Endothelial cell of umbilical vein (primary cell): ENCODE data around the gene KRT17. TPM values are rescaled to one million over a fixed set of nuclear protein-coding genes. Genes with fewer than 3 reads are reported as not detected.

Experiments
- BruUV-seq: library from RNA; stranded (reverse); fragments of 400-500 nt; replicated peaks from 2 replicates; lab custom pipeline; 2021; lab: Mats Ljungman, UMichigan
- CTCF ChIA-PET: fragments of 300-600, 350-600 bp; sonication (Branson Sonifier 250); formaldehyde crosslinking; loops from one replicate; lab custom pipeline; 2021; ENCODE audit warnings: antibody characterized with exemption, inconsistent platforms; lab: Charles Lee
- POLR2A ChIA-PET: fragments of 300-600, 350-600 bp; sonication (Branson Sonifier 250); formaldehyde crosslinking; loops from one replicate; lab custom pipeline; 2021; ENCODE audit warnings: antibody characterized with exemption, inconsistent platforms; lab: Charles Lee
- DNase-seq: peaks from one replicate; pipeline ENCODE4 v3.0.0-alpha.2; 2011; ENCODE audit warnings: low read depth, low spot score
- FAIRE-seq: peaks from 2 replicates; lab custom pipeline; 2011; peaks lifted over from hg19 to GRCh38; lab: Jason Lieb, UNC
- H2AFZ ChIP-seq: 2 replicates; pipeline ENCODE4 v1.6.0; 2012; ENCODE audit warnings: low read depth, low read length, control low read depth, inconsistent platforms
- H3K27ac ChIP-seq: 2 replicates; pipeline ENCODE4 v1.5.1; 2011; ENCODE audit warnings: low read depth, mild to moderate bottlenecking, control low read depth, low read length, moderate library complexity; ENCODE audit not compliant: insufficient read depth
- H3K27me3 ChIP-seq, 2 experiments: 2 replicates each; pipeline versions ENCODE4 v1.6.0 to v1.6.1; 2011; ENCODE audit warnings: low read length in 2 of 2, mixed read lengths in 1 of 2; ENCODE audit not compliant: control insufficient read depth in 2 of 2, insufficient read depth in 2 of 2
- H3K36me3 ChIP-seq, 2 experiments: 2 replicates in 1 of 2; 3 replicates in 1 of 2; pipeline ENCODE4 v1.5.1; 2011; ENCODE audit warnings: low read length in 2 of 2, mild to moderate bottlenecking in 1 of 2, moderate library complexity in 1 of 2; ENCODE audit not compliant: control insufficient read depth in 2 of 2, insufficient read depth in 2 of 2; ENCODE audit errors: extremely low read depth in 1 of 2
- H3K4me1 ChIP-seq: 3 replicates; pipeline ENCODE4 v1.5.1; 2011; ENCODE audit warnings: mild to moderate bottlenecking, low read length; ENCODE audit not compliant: control insufficient read depth, insufficient read depth; ENCODE audit errors: extremely low read depth
- H3K4me2 ChIP-seq: 2 replicates; pipeline ENCODE4 v1.6.1; 2011; ENCODE audit warnings: low read length, control low read depth, mixed read lengths; ENCODE audit not compliant: insufficient read depth
- H3K4me3 ChIP-seq, 3 experiments: fragments of 200-600 bp in 1 of 3; sonication (generic), shearing (Covaris generic) in 1 of 3; replicated peaks in 1 of 3; 2 replicates each; pipeline ENCODE4 v1.5.1; 2011 to 2016; ENCODE audit warnings: control low read depth in 3 of 3, low read length in 3 of 3, mild to moderate bottlenecking in 2 of 3, inconsistent platforms in 1 of 3, low read depth in 1 of 3, moderate library complexity in 1 of 3; ENCODE audit not compliant: insufficient read depth in 1 of 3
- H3K79me2 ChIP-seq: 2 replicates; pipeline ENCODE4 v1.6.0; 2012; ENCODE audit warnings: low read length, inconsistent platforms; ENCODE audit not compliant: control insufficient read depth, insufficient read depth
- H3K9ac ChIP-seq: replicated peaks from 2 replicates; pipeline ENCODE3; 2011; ENCODE audit warnings: low read length, control low read depth; ENCODE audit not compliant: insufficient read depth; ENCODE audit errors: extremely low read depth
- H3K9me1 ChIP-seq: replicated peaks from 3 replicates; pipeline ENCODE4 v1.6.0; 2011; ENCODE audit warnings: mild to moderate bottlenecking, low read length; ENCODE audit not compliant: control insufficient read depth, insufficient read depth; ENCODE audit errors: extremely low read depth
- H3K9me3 ChIP-seq: replicated peaks from 2 replicates; pipeline ENCODE4 v1.5.1; 2012; ENCODE audit warnings: low read length, inconsistent platforms; ENCODE audit not compliant: control insufficient read depth, insufficient read depth
- H4K20me1 ChIP-seq: replicated peaks from 2 replicates; pipeline ENCODE3; 2011; ENCODE audit warnings: mild to moderate bottlenecking, low read length; ENCODE audit not compliant: control insufficient read depth, insufficient read depth; ENCODE audit errors: extremely low read depth
- CTCF ChIP-seq, 2 donors: IDR thresholded peaks; 1 replicate in 1 of 2; 2 replicates in 1 of 2; pipeline ENCODE4 v1.5.1; 2011; ENCODE audit warnings: low read length in 2 of 2, mild to moderate bottlenecking in 2 of 2, moderate library complexity in 2 of 2, control low read depth in 1 of 2, inconsistent platforms in 1 of 2, low read depth in 1 of 2; ENCODE audit not compliant: insufficient read depth in 1 of 2; ENCODE audit errors: extremely low read depth in 1 of 2
- EZH2 ChIP-seq: IDR thresholded peaks from 2 replicates; pipeline ENCODE4 v1.6.1; 2012; ENCODE audit warnings: borderline replicate concordance, low read depth, mild to moderate bottlenecking, moderate library complexity, low read length, inconsistent platforms; ENCODE audit not compliant: severe bottlenecking
- FOS ChIP-seq: IDR thresholded peaks from 2 replicates; pipeline ENCODE4 v1.6.1; 2011; ENCODE audit warnings: mild to moderate bottlenecking, low read length, moderate library complexity, borderline replicate concordance; ENCODE audit not compliant: insufficient read depth
- GATA2 ChIP-seq: IDR thresholded peaks from 2 replicates; pipeline ENCODE4 v1.7.0; 2011; ENCODE audit warnings: low read depth, mild to moderate bottlenecking, moderate library complexity, mixed read lengths, low read length; ENCODE audit not compliant: insufficient read length, insufficient read depth
- JUN ChIP-seq: IDR thresholded peaks from 2 replicates; pipeline ENCODE4 v1.6.1; 2011; ENCODE audit warnings: borderline replicate concordance, low read depth; ENCODE audit not compliant: insufficient read length, insufficient read depth
- MAX ChIP-seq: IDR thresholded peaks from 2 replicates; pipeline ENCODE4 v1.6.1; 2011; ENCODE audit not compliant: insufficient read depth, insufficient read length
- MYC ChIP-seq: IDR thresholded peaks from one replicate; pipeline ENCODE4 v1.6.1; 2011; ENCODE audit warnings: mild to moderate bottlenecking, low read depth, low read length
- POLR2A ChIP-seq: IDR thresholded peaks from 2 replicates; pipeline ENCODE4 v1.6.1; 2012; ENCODE audit warnings: low read depth, mild to moderate bottlenecking, control low read depth, low read length
- POLR2AphosphoS5 ChIP-seq: IDR thresholded peaks from 2 replicates; pipeline ENCODE4 v1.6.1; 2012; ENCODE audit warnings: low read depth, mild to moderate bottlenecking, control low read depth, low read length, moderate library complexity; ENCODE audit not compliant: insufficient read depth
- dilution Hi-C: fragments of 300-500 bp; cut with MboI; formaldehyde crosslinking; loops from one replicate; pipeline ENCODE4 v1.15.0; 2019; ENCODE audit warnings: low sequenced_read_pairs; ENCODE audit not compliant: extremely low pct_ligation_motif_present
- intact Hi-C: fragments of 100-400 bp; cut with micrococcal nuclease; formaldehyde crosslinking; loops from one replicate; pipeline ENCODE4 v1.10.0; 2022
- polyA plus RNA-seq, 4 experiments: library from polyadenylated mRNA; depleted of rRNA in 3 of 4; stranded (reverse) in 3 of 4; unstranded in 1 of 4; fragments of >200 nt; gene quantifications; 2 replicates each; pipeline versions ENCODE4 v1.2.1 to v1.2.3, GENCODE V29; 2011 to 2012; ENCODE audit warnings: missing spikeins in 1 of 4
- total RNA-seq: library from RNA; stranded (reverse); gene quantifications from 2 replicates; pipeline ENCODE4 v1.2.3, GENCODE V29; 2021

The KRT17 gene
- total and polyA plus RNA-seq, 2 donors (not counting 3 experiments of a cell fraction or from before 2014, with no cell fraction given), result 0.83 to 1.6 TPM

- Histone ChIP-seq H3K27ac (no peak overlapping the region), H3K4me3 (no peak overlapping the region), H3K36me3 (no peaks in the 10 kb centered on the region), H3K9me1 (no peaks in the 10 kb centered on the region), H4K20me1 (no peaks in the 10 kb centered on the region), H3K9me3 (no peaks in the 10 kb centered on the region), H3K79me2 (no peaks in the 10 kb centered on the region), H2AFZ (no peak overlapping the region), H3K27me3 (no peaks in the 10 kb centered on the region), H3K4me1 (no peaks in the 10 kb centered on the region), H3K9ac (no peak overlapping the region), H3K4me2 (no peak overlapping the region)
- POLR2A ChIA-PET, result no interaction called here
- FAIRE-seq (no peak), DNase-seq (no peak)
- CTCF ChIA-PET, result interaction anchor here (1.2 kb wide), 1 partner anchor 44 kb away, joined by 3 read pairs; no protein-coding TSS in a partner anchor
- no peak for TF ChIP-seq GATA2
- no peak for TF ChIP-seq POLR2AphosphoS5
- TF ChIP-seq JUN, result no peak
- no peak for TF ChIP-seq EZH2
- no peak for TF ChIP-seq CTCF (IDR thresholded peaks at IDR 0.05; ENCODE audit: extremely low read depth in 1 of 2, insufficient read depth in 1 of 2, low read depth in 1 of 2, low read length in 2 of 2)
- TF ChIP-seq FOS, result no peak
- no peak for TF ChIP-seq MAX
- no peak for TF ChIP-seq MYC
- no peak for TF ChIP-seq POLR2A
- BruUV-seq, result no TSS peak
- dilution Hi-C loops, result no loop called here
- intact Hi-C loops, result no loop called here
Measured at GRCh38 chr17:41618341-41619035, 5.9 kb downstream of the KRT17 start.
